Hematopoietic multipotent progenitor cell treated with erythropoietin and hydrocortisone succinate and interleukin-3 and kit ligand, for 4 days (in vitro differentiated cells): ENCODE data around the gene THAP5.

Experiments used
- DNase-seq: peaks from one replicate; pipeline ENCODE4 v3.0.0-alpha.2; 2015

The THAP5 gene, protein sequence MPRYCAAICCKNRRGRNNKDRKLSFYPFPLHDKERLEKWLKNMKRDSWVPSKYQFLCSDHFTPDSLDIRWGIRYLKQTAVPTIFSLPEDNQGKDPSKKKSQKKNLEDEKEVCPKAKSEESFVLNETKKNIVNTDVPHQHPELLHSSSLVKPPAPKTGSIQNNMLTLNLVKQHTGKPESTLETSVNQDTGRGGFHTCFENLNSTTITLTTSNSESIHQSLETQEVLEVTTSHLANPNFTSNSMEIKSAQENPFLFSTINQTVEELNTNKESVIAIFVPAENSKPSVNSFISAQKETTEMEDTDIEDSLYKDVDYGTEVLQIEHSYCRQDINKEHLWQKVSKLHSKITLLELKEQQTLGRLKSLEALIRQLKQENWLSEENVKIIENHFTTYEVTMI

DNA sequence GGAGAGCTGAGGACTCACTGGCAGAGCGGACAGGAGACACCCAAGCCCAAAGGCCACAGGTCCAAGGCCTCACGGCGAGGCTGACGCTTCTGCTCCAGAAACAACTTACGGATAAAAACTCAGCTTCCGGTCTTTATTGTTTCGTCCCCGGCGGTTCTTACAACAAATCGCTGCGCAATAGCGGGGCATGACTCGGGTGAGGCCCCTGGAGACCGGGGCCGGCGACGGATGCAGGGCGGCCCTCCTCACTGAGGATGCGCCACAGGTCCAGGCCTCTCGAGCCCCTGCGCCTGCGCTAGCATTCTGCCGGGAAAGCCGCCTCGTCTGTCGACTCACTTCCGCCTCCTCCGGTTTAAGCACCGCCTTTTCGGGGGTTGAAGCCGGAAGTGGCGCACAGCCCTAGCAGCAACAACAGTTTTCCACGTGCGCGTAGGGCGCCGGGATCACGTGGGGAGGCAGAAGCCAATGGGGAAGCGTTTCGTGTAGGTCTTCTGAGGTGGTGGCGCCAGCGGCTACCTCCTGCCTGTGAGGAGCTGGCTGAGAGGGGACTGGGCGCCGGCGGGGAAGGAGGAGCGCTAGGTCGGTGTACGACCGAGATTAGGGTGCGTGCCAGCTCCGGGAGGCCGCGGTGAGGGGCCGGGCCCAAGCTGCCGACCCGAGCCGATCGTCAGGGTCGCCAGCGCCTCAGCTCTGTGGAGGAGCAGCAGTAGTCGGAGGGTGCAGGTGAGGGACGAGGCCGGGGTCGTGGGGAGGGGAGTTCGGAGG is at the start of gene THAP5, which contains the start of gene DNAJB9:
Gene THAP5, minus strand, starts transcription at position 326 of the 765 bp plus-strand sequence. Its CDS starts 137 bp downstream, at position 189.
Gene DNAJB9, plus strand, starts transcription at position 494 of the 765 bp plus-strand sequence. CDS start 1,853 bp downstream, outside the sequence.
- peak; percentile 100 for DNase-seq

DNA sequence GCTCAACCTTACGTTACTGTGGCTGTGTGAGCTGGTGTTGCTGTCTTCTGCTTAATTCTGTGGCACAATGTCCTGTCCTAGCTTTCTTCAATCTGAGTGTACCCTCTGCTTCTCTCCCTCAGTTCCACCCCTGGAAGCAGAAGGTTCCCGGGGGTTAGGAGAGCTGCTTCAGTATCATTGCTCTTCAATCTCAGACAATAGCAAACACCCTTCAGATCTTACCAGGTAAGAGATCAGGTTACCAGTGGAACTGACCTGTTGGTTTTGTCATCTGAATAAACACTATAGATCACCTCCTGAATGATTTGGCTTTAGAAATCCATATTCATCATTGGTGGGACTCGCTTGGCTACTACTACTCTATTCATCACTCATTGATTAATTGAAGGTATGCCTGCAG is 48.5 kb upstream of the THAP5 start:
- no peak for DNase-seq

DNA sequence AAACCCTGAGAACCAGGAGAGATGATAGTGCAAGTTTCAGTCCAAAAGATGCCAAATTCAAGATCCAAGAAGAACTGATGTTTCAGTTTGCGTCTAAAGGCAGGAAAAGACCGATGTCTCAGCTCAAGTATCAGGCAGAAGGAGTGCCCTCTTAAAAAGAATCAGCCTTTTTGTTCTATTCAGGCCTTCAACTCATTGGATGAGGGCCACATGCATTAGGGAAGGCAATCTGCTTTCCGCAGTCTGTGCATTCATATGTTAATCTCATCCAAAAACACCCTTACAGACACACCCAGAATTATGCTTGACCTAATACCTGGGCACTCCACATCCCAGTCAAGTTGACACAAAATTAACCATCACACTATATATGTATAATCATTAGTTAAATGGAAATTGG is 45.4 kb upstream of the THAP5 start:
- no peak for DNase-seq

DNA sequence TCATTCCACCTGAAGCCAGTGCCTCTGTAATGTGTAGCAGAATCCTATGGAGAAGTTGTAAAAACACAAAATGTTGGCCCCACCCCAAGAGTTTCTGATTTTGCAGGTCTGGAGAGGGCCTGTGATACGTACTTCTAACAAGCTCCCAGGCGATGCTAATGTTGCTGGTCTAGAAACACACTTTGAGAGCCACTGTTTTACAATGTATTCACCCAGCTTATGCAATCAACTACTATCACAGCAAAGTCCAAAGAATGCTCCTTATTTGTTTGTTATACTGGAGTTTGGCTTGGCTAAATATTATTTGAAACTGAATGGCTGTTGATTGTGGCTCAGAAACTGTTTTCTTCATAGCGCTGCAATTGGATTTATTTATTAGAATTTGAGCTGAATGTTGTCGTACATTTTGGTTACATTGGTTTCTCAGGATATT is 44.5 kb upstream of the THAP5 start:
- no peak for DNase-seq

DNA sequence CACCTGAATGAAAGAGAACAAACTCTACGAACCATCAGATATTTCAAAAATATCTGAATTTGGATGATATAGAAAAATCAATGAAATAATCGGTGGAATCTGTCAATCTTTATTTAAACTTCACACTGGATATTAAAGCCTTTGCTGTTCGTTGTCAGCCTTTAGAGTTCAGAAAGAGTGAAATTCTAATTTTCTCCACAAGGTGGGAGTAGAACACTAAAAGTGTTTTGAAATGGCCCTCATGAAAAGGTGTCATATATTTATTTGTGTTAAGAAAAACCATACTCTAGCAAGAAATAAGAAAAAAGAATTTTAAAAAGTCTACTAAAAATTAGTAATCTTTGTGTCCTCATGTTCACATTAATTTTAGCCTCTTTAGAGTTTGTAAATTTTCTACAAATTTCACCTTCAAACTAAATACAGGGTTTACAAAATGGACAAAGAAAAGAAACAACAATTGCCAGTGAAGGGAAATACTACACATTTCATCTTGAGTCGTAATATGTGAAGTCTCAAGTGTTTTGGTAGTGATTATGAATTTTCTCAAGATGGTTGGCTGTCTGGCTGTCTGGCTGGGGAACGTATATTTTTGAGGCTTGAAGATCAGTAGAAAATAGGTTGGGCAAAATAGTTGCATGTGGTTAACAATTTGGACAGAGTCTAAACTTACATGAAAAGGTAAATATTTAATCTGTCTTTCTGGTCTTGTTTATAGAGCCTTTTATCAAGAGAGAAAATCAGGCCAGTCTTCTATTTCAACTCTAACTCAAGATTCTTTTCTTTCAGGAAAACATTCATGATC is 43.8 kb upstream of the THAP5 start:
- DNase-seq = peak; percentile 74

DNA sequence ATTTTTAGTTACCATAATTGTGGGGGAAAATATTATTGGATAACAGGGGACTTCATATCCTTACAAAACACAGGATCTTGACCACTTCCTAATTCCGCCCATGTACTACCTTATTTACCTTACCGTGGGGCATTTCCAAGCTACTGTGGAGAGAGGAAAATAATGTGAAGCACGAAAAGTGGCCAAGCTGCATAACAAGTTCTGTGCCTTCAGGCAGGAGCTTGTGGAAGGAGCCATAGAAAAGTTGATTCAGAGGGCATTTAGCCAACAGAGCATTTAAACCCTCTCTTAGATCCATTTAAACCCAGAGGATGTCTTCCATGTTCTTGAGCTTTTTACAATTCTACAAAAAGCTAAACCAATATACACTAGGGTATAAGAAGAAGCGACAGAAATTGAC is 41.8 kb upstream of the THAP5 start:
- no peak for DNase-seq

DNA sequence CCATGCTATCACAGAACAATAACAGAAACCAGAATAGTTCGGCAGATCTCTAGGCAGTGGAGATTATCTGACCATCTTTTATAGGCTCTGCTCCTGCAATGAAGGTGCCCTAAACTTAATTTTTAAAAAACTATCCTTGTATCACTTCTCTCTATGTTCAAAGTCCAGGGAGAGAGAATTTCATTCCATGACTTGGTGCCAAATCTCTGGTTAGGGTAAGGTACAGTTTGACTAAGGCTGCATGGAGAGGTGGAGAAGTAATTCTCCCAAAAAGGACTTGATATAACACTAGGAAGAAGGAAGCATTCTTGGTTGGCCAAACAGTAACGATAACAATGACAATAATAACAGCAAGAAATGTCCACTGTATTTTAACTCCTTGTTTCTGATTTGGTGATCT is 40.1 kb upstream of the THAP5 start:
- no peak for DNase-seq

DNA sequence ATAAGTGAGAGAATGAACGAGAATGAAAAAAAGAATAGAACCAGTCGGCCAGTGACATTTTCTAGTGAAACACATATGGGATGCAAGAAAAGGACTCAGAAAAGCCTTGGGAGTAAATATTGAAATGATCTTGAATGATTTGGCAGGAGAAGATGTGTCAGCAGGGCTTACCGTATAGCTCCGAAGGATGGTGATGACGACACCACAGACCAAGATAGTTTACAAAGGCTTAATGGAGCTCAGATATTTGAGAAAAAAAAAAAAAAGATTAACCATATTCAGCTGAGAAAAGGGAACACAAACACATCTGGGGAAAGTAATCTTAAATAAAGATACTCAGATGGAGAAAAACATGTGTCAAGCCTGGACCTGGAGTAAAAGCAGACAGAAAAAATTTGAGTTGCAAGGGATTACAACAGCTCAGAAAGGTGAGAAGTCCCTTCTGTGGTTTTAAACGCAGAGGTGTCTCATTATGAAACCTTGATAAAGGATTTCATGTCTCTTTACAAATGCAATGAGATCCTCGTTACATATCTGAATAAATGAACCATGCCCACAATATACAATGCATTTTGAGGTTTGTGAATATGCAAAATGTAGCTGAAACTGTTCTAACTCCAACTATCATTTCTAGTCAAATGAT is 36.2 kb upstream of the THAP5 start:
- DNase-seq = no peak

DNA sequence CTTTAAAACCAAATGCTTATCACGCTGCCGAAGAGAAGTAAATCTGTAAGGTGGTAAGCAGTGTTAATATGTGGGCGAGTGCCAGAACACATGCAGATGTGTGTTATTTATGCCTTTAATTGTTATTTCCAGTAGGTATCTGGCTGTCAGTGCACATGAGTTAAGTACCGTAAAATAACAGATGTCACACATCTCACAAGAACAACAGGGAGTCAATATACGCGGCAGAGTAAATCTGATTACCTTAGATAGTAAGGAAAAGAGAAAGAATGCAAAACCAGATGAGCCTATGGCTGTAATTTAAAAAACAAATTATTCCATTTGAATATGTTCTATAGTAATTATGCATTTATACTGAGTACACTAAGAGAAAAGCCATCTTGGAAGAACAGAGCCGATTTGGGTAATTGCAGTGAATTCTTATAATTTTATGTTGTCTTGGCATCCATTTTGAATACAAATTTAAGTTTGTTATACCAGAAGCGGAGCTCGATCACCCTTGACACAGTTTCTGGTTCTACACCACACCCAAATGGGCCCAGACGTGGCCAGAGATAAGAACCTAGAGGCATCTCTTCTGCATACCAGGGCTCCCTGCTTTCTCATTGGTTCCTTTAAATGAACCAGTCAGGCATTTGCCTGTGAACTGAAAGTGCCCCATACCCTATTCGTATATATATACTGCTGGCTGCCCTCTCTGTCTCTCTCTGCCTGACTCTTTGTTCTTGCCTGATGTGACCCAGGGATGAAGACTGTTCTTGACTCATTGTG is 35.0 kb upstream of the THAP5 start:
- DNase-seq = peak; percentile 62

DNA sequence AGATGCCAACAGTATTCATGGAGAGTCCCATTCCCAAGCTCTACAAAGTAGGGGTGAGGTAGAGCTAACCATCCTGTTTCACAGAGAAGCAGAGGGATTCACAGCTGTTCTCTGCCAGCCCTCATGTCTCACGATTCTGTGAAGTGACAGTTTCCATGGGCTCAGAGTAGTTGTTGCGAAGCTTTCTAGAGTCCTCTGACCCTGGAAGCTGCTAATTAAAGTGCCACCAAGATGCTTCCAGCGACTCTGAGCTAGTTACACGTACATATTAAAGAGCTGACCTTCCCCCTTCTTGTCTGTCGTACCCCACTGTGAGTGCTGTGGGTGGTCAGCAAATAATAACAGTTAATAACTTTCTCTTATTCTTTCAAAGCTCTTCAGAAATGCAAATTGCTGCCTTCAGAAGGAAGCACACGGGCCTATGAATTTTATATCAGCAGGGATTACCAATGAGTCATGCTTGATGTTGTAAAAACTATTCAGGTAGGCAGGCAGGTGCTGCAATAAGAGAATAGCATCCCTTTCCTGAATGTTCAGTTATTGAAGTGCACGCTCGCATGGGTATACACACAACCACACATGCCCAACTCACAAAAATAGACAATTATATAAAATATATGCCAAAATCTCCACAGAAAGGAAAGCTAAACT is 34.3 kb upstream of the THAP5 start:
- no peak for DNase-seq

DNA sequence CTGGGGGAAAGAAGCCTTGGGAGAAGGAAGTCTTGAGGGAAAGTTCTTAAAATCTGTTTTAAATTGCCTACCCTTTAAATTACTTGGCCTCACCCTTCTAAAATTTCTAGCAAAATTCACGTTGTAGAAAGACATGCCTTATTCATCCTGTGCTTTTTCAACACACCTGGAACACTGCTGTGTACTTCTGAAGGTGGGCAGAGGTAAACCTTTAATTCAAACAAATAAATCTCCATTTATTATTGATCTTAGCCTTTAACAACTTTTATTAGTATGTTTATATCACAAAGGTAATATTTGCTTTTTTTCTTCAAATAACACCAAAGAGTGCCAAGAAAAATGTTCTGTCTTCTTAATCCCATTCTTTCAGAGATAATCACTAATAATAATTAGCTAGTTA is 30.9 kb upstream of the THAP5 start:
- no peak for DNase-seq

DNA sequence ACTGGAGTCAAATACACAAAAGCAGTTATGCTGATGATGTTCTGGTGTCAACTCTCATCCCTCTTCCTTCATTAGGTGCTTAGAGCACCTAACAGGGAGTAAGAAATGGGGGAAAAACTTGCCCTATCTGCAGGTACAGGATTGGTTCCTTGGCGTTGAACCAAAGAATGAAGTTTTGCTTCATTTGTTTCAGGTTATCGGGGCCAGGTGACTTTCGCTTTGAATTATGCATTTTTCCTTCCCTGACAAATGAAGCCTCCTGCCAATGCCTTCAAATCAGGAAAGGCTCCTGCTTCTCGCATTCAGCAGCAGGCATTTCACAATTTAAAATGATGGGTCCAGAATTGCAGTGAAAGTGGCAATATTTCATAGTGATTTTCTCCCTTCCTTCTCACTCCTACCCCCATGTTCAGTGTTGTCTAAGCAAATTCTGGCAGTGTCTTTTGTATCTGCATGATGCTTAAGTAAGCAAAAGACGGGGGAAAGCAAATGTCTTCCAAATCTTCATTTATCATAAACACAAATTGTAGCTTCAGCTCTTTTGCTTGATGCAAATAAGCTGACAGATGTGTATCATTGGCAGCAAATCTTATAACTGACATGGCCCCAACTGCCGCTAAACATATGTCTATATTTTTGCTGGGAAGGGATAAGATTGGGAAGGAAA is 29.5 kb upstream of the THAP5 start:
- DNase-seq = no peak

DNA sequence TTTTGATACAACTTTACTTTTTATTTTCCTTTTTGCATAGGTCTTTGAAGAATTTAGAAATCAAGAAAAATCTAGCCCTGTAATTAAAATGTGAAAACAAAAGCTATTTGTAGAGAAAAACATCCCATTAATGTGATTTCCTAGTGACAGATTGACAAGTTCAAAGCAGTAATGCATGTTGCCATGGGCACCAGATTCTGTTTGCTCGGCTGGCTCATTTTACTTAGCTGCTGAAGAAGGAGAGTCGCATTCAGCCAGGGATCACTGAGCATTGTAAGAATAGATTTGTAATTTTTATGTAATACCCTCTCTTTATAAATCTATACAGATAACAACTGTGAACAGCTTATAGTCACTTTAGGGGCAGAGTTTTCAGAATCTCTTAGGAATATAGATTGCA is 28.6 kb upstream of the THAP5 start:
- no peak for DNase-seq

DNA sequence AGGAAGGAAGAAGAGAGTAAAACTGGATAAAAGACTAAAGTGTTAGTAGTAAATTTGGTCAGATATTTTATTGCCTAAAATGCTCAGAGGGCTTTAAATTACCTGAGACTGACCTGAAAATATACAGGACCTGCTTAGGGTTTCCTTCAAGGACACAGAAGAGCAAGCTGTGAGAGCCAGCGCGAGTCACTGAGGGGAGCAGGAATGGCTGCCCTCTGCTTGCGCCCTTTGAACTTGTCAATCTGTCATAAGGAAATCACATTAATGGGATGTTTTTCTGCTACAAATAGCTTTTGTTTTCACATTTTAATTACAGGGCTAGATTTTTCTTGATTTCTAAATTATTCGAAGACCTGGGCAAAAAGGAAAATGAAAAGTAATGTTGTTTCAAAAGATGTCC is 27.1 kb upstream of the THAP5 start:
- DNase-seq = no peak

DNA sequence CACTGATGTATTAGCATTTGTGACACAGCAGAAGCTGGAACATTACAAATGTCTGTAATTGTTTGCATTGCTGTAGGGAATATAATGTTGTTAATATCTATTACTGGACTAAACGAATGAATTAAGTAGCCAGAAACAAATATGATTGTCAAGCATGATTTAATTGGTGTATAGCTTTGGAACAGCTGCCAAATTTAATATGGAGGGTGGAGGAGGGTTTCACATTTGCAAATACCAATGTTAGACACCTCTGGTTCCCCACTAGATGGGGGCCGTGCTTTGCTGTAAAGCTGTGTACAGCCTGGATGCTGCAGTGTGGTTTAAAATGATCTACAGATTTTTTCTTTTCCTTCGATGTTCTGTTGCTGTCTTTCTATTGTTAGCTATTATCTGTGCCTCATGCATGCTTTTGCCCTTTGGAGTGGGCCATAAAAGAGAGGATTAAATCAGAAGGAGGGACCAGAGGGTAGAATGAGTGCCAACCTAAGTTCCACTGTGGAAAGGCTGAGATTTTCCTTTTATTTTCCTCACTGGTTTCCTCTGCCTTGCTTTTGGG is 23.2 kb upstream of the THAP5 start:
- peak; percentile 14 for DNase-seq

DNA sequence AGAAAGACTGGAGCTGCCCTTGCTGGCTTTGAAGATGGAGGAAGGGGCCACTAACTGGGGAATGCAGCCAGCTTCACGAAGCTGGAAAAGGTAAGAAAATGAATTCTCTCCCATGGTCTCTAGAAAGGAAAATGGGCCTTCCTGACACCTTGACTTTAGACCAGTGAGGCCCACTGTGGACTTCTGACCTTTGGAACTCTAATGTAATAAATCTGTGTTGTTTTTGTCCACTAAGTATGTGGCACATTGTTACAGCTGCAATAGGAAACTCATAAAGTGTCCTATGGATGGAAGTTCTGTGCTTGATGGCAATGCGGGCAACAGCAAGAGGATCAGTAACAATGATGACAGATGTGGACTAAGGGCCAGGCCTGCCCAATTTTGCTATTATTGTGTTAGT is 21.1 kb upstream of the THAP5 start:
- no peak for DNase-seq

DNA sequence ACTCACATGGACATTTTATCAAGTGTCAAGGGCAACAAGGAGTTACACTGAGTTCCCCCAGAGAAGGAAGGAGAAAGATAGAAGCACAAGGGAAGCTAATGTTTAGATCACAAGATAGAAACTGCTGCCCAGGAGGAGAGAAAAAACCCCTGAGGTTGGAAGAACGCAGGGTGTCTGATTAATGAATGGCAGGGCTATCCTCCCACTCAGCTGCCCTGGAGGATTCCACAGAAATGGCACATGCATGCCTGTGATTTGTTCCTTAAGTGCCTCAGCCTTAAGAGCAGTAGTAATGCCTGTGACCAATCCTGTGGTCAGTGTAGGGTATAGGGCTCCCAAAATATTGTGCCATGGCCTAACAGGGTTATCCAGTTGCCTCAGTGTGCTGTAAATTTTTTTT is 20.4 kb upstream of the THAP5 start:
- no peak for DNase-seq

DNA sequence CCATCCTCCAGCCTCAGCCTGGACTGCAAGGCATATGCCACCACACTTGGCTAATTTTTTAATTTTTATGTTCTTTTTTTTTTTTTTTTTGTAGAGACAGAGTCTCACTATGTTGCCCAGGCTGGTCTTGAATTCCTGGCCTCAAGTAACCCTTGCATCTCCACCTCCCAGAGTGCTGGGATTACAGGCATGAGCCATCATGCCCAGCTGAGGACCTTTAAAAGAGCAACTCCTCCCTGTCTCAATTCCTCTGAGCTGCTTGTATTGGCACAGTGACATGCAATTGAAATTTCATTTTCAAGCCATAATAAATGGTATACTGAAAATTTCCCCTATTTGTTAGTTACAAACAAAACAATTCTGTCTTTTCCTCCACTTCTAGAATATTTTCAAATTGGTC is 19.7 kb upstream of the THAP5 start:
- no peak for DNase-seq

DNA sequence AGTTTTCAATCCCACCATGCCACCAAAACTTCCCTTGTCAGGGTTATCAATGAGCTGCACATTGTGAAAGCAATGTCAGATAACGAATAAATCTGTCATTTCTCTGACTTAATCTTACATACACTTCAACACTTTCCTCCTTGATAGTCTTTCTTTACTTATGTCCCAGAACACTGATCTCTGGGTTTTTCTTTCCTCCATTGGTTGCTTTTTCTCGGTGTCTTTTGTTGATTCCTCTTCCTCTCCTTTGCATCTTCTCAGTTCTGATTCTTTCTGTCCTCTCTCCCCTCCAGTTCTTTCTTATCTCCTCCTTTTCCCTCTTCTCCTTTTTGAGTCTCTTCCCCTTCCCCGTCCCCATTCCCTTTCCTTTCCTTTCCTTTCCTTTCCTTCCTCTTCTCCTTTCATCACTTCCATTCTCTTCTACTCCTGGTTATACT is 16.8 kb upstream of the THAP5 start:
- no peak for DNase-seq

DNA sequence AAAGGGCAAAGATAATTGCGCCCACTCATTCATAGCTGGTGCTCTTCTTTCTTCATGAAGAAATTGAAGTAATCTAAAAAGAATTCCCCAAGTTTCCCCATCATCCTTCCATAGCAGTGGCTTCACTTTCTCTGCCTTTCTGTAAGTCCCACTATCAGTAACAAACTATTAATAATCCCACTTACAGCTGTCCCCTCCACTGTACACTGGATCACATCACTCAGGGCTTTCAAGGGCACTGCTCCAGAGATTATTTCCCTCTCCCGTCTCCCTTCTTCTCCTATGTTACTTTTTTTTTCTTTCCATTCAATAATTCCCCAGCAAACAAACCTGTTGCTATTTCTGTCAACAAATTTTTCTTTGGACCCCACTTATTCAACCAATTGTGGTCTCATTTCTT is 16.3 kb upstream of the THAP5 start:
- DNase-seq = no peak

DNA sequence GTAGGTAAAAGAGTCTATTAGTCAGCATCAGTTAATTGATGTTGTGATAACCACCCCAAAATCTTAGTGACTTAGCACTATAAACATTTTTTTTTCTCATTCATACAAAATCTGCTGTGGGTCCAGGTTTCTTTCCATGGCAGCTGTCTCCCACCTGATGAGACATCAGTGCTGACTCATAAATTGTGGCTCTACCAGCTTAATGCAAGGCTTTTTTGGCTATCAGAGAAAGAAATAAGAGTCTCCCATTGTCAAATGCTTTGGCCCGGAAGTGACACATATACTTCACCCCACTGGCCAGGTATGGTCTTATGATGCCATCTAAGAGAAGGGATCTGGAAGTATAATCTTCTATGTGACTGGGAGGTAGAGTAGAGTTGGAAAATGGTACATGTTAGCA is 14.7 kb upstream of the THAP5 start:
- DNase-seq = no peak
